GM19452 (cell line): ENCODE data around the gene CYP2A7.
"Not testable (repeated sequence)": the region's sequence is repeated elsewhere in the genome, so short reads cannot be mapped to it uniquely, and the experiment has no call there.

Source experiments
- ATAC-seq: cut with Tn5 transposase; IDR thresholded peaks from one replicate; pipeline ENCODE4 v1.9.1; 2021; ENCODE audit not compliant: unreplicated experiment

Gene CYP2A7

DNA sequence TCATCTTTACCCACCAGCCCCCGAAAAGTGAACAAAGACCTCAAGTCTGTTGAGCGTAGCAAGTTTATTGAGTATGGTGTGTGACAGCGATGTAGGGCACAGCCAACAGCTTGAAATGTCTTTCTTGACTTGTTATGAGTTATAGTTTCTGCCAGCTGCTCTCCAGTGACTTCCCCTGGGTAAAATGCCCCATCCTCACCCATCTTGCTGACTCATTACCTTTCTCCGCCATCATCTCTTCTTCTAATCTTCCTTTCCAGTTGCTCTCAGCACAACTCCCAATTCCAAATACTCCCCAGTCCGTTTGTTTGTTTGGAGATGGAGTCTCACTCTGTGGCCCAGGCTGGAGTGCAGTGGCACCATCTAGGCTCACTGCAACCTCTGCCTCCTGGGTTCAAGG, 18.5 kb upstream of the CYP2A7 start:
- ATAC-seq: not testable (repeated sequence)

DNA sequence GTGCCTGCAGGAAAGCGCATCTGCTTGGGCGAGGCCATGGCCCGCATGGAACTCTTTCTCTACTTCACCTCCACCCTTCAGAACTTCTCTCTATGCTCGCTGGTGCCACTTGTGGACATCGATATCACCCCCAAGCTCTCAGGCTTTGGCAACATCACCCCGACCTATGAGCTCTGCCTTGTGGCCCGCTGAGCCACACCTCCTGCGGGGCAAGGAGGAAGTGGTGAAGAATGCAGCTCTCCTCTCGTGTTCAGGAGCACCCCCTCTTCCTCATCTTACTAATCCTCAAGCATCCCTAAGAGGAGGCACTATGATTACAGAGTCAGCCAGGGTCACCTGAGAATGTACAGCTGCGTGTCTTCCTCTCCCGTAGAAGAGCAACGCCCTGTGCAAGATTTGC, 17.9 kb upstream of the CYP2A7 start:
- ATAC-seq: not testable (repeated sequence)

DNA sequence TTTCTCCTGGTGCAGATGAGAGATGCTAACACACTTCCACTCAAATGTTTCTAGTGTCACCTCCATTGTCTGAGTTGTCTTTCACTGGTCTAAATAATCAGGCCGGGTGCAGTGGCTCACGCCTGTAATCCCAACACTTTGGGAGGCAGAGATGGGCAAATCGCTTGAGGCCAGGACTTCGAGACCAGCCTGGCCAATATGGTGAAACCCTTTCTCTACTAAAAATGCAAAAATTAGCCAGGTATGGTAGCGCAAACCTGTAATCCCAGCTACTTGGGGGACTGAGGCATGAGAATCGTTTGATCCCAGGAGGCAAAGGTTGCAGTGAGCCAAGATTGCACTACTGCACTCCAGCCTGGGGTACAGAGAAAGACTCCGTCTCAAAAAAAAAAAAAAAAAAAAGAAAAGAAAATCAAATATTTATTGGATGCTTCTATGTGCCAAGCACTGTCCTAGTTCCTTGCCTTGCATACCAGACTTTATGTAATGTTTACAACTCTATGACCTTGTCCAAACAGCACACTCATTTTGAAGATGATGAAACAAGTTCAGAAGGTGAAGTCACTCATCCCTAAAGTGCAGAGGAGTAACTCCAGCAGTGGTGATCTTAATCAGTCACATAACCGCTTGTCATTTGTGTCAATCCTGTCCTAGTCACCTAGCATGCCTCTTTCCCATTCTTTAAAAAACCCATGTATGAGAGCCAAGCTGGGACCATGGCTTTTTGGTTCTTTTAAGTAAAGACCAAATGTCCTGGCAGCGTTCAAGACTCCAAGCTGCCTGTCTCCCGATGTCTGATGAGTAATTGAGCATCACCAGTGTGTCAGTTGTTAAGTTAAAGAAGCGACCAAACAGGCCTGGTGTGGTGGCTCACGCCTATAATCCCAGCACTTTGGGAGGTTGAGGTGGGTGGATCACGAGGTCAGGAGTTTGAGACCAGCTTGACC, 15.1 kb upstream of the CYP2A7 start:
- not testable (repeated sequence) for ATAC-seq

DNA sequence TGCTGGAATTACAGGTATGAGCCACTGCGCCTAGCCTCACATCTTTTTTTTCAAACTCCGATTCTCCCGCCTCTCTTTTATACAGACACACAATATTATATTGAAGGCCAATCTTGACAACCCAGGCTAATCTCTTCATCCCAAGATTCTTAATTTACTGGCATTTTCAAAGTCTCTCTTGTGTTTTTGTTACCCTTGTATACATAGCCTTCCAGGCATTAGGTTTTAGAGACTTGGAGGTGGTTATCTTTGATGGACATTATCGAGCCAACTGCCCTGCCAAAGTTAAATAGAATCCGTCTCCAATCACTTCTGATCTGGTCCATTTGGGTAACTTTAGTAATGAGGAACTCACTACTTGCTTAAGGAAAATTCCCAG, 14.4 kb upstream of the CYP2A7 start:
- ATAC-seq: no peak

DNA sequence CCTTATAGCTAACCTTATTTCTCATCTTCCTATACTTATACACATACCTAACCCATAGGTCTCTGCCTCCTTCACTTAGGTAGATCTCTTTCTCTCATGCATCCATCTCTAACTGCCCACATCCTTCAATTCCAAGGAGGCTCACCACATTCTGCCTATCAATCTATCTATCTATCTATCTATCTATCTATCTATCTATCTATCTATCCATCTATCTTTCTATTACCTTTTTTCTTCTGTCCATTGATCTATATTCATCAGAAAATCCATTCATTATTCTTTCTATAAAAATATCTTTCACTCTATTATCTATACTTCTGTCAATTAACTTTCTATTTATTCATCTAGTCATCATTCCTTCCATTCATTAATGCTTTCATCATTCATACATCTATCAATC, 11.1 kb upstream of the CYP2A7 start:
- ATAC-seq: no peak

DNA sequence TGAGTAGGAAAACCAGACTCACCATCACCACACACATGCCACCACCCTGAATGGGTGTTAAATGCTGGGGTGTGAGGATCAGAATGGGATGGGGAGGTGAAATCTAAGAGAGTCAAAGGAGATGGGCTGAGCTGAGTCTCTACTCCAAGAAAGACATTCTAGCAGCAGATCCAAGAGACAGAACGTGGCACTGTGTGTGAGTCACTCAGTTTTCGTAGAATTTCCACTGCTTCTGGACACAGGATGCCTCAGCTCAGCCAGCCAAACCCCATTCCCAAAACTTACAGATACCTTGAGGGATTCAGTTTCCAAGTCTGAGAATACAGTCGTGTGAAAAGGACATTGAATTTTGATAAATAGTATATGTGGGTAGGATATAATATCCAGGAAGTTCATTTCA, 7.3 kb upstream of the CYP2A7 start:
- no peak for ATAC-seq

DNA sequence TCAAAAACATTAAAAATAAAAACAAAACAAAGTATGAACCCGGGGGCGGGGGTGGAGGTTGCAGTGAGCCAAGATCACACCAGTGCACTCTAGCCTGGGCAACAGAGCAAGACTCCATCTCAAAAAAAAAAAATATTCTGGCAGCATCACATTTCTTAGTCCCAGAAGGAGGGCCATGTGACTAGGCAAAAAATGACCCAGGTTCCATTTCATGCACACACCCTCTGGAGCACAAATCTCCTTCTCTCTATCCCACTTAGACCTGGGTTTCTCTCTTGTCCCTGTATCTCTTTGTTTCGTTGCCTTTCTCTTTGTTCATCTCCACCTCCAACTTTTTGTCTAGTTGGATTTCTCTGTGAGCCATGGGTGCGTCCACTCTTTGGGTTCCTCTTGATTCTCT, 6.2 kb upstream of the CYP2A7 start:
- ATAC-seq: no peak

DNA sequence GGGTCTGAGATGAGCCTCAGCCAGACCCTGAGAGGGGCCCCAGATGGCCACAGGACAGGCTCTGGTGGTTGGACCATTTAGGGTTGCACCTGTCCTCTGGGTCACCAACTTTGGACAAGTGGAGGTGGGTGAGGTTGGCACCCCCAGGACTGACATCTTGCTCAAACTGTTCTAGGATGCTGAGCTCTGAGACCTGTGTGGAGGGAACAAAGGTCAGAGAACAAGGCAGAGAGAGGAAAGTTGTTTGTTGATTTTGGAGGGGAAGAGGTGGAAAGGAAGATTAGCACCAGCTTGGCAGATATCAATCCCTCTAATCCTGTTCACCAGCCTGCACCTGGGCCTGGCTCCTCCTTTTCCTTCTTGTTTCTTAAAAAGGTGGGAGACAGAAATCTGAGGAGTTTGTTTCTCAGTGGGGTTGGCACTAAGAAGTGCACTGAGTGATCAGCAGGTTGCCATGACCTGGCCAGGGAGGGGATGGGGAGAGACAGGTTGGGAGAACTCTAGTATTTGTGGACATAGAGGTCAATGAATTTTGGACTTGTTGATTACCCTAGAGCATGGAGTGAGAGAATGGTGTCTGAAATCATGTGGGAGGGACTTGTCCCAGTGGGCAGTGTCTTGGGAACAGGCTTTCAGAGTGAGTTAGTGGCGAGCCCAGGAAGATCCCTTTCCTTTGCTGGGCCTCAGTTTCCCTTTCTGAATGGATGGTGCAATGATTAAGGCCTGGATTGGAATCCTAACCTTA, 2.3 kb upstream of the CYP2A7 start:
- ATAC-seq: not testable (repeated sequence)

DNA sequence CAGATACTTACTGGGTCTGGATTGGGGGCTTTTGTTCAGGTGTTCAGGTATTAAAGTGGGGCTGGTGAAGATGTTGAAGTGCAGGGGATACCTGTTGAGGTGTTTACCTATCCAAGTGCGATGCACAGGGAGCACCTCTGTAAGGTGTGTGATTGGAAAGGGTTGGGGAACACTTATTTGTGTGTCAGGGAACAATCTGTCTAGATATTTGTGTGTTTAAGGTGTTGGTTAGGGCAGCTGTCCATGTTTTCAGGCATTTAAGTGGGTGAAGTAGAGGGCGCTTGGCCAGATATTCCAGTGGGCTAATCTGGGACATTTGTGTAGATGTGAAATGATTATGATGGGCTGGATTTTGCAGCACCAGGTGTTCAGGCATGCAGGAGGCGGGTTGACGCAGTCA, 2.7 kb downstream of the CYP2A7 start:
- not testable (repeated sequence) for ATAC-seq

DNA sequence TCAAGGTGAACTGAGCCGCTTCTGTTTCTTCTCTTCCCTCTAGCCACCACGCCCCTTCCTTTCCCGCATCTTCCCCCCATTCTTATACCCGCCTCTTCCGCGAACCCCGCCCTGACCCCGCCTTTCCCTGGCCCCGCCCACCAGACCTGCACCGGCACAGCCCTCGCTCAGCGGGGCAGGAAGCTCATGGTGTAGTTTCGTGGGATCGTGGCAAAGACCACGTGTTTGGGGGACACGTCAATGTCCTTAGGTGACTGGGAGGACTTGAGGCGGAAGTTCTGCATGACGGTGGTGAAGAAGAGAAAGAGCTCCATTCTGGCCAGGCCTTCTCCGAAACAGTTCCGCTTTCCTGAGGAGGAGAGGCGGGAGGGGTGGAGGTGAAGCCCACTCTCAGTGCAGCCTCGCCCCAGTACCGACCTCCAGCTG, 6.5 kb downstream of the CYP2A7 start:
- not testable (repeated sequence) for ATAC-seq

DNA sequence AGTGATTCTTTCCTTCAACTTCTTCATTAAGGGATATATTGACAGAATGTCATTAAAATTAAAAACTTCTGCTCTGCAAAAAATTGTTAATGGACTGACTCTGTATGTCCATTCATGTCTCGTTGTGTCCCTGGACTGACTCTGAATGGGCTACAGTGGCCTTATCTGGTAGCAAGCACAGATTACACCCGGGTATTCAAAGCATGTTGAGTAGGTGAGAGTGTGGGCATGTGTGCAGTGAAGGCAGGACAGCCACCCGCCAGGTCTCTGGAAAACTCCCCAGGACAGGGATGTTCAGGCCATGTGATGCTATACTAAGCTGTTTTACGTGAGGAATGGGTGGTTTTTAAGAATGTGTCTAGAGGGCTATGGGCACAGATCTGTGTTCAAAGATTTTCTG, 7.2 kb downstream of the CYP2A7 start:
- not testable (repeated sequence) for ATAC-seq

DNA sequence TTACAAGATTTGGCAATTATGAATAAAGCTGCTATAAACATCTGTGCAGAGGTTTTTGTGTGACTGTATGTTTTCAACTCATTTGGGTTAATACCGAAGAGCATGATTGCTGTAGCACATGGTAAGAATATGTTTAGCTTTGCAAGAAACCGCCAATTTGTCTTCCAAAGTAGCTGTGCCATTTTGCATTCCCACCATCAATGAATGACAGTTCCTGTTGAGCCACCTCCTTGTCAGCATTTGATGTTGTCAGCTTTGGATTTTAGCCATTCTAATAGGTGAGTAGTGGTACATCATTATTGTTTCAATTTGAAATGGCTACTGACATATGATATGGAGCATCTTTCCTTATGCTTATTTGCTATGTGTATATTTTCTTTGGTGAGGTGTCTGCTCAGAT, 8.2 kb downstream of the CYP2A7 start:
- ATAC-seq: not testable (repeated sequence)

DNA sequence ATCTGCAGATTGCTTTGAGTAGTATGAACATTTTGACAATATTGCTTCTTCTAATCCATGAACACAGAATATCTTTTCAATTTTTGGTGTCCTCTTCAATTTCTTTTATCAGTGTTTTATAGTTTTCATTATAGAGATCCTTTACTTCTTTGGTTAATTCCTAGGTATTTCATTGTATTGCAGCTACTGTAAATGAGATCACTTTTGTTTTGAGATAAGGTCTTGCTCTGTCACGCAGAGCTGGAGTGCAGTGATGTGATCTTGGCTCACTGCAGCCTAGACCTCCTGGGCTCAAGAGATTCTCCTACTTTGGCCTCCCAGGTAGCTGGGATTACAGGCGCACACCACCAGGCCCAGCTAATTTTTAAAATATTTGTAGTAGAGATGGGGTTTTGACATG, 9.8 kb downstream of the CYP2A7 start:
- no peak for ATAC-seq

DNA sequence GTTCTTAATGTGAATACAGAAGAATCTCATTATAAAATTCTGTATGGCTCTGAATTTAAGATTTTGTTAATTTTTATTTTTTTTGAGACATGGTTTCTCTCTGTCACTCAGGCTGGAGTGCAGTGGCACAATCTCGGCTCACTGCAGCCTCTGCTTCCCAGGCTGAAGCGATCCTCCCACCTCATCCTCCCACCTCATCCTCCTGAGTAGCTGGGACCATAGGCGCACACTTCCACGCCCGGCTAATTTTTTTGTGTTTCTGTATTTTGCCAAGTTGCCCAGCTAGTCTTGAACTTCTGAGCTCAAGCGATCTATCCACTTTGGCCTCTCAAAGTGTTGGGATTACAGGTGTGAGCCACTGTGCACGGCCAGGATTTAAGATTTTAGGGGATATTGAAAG, 14.3 kb downstream of the CYP2A7 start:
- ATAC-seq: no peak

DNA sequence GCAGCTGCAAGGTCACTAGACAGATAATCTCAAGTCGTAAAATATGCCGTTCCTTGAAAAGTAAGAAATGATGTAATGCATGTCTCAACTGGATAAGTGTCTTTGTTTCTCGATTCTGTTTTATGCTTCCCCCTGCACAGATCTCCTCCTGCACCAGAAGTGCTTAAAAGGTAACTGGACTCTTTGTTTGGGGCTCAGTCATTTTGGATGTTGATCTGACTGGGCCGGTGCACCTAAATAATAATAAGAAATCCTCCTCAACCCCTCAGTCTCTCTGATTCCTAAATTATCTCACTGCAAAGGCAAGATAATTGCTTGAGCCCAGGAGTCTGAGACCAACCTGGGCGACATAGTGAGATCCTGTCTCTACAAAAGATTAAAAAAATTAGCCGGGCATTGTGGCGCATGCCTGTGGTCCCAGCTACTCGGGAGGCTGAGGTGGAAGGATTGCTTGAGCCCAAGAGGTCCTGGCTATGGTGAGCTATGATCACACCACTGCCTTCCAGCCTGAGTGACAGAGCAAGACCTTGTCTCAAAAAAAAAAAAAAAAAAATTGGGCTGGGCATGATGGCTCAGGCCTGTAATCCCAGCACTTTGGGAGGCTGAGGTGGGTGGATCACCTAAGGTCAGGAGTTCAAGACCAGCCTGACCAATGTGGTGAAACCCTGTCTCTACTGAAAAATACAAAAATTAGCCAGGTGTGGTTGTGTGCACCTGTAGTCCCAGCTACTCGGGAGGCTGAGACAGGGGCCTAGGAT, 17.1 kb downstream of the CYP2A7 start:
- not testable (repeated sequence) for ATAC-seq

DNA sequence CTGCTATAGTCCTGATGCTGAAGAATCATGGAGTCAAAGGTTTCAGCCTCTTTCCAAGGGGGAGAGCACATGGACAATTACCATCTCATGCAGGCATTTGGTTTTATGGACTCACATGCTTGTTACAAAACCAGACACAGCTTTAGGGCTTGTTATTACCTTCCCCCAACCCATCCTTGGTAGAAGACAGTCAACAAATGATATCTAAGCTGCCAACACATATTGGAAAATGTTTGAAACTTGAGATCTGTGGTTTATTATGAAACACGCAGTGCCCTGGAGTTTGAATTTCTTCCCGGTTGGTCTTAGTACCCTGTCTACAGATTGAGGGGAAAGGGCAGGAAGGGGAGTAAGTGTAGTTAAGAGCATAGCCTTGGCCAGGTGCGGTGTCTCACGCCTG, 19.2 kb downstream of the CYP2A7 start:
- ATAC-seq: no peak

DNA sequence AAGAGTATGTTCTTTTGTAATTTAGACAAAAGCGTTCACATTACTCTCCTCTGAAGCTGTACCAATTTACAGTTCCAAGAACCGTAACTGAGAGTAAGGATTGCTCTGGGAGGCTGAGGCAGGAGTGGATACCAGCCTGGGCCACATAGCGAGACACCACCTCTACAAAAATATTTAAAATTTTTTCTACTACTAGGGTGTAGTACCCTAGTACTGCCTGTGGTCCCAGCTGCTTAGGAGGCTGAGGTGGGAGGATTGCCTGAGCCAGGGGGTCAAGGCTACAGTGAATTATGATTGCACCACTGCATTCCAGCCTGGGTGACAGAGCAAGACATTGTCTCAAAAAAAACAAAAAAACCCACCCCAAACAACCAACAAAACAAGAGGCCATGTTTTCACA, 19.7 kb downstream of the CYP2A7 start:
- no peak for ATAC-seq

DNA sequence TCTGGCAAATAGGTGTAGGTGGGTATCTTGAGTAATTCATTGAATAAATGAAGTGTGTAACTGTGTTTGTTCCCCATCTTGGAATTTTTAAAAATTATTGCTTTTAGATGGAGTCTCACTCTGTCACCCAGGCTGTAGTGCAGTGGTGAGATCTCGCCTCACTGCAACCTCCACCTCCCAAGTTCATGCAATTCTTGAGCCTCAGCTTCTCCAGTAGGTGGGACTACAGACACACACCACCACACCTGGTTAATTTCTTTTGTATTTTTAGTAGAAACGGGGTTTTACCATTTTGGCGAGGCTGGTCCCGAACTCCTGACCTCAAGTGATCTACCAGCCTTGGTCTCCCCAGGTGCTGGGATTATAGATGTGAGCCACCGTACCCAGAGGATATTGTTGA, 23.9 kb downstream of the CYP2A7 start:
- no peak for ATAC-seq

DNA sequence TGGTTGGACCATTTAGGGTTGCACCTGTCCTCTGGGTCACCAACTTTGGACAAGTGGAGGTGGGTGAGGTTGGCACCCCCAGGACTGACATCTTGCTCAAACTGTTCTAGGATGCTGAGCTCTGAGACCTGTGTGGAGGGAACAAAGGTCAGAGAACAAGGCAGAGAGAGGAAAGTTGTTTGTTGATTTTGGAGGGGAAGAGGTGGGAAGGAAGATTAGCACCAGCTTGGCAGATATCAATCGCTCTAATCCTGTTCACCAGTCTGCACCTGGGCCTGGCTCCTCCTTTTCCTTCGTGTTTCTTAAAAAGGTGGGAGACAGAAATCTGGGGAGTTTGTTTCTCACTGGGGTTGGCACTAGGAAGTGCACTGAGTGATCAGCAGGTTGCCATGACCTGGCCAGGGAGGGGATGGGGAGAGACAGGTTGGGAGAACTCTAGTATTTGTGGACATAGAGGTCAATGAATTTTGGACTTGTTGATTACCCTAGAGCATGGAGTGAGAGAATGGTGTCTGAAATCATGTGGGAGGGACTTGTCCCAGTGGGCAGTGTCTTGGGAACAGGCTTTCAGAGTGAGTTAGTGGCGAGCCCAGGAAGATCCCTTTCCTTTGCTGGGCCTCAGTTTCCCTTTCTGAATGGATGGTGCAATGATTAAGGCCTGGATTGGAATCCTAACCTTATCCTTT, 29.4 kb downstream of the CYP2A7 start:
- not testable (repeated sequence) for ATAC-seq

DNA sequence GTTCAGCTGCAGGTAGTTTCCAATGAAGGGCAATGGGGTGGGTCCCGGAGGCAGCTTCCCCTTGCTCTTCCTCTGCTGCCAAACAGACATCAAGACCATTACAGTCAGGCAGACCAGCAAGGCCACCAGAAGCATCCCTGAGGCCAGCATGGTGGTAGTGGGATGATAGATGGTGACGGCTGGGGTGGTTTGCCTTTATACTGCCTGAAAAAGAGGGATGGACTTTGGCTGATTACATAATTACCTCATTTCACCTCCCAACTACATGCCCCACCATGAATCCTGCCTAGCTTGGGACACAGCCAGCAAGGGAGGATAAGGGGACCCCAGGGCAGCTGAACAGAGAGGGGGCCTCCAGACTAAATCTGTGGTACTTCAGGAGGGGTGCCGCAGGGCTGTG, 31.8 kb downstream of the CYP2A7 start, which contains the start of gene CYP2A6:
Gene CYP2A6, minus strand, starts transcription at position 171 of the 400 bp plus-strand sequence. Its CDS starts 21 bp downstream, at position 150.
- not testable (repeated sequence) for ATAC-seq

DNA sequence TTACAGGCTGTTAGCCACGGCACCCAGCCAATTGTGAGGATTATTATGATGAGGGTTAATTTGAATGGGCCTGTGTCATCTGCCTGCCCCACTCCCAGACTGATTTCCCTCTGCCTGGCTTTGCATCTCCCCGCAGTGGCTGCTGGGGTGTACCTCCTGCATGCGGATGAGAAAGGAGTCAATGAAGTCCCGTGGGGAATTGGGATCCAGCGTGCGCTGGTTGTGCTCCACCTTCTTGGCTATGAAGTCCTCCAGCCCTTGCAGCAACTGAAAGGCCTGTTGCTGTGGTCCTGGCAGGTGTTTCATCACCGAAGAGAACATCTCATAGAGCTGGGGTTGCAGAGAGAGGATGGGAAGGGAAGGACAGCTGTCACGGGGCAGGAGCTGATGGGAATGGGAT, 35.3 kb downstream of the CYP2A7 start:
- not testable (repeated sequence) for ATAC-seq
